Endothelial cell of umbilical vein (primary cell): Measurements from ENCODE around the gene HTRA3. TPM values are rescaled to one million over a fixed set of nuclear protein-coding genes. Genes with fewer than 3 reads are reported as not detected.

Source experiments
- BruUV-seq: library from RNA; stranded (reverse); fragments of 400-500 nt; replicated peaks from 2 replicates; lab custom pipeline; 2021; lab: Mats Ljungman, UMichigan
- CTCF ChIA-PET: fragments of 300-600, 350-600 bp; sonication (Branson Sonifier 250); formaldehyde crosslinking; loops from one replicate; lab custom pipeline; 2021; ENCODE audit warnings: antibody characterized with exemption, inconsistent platforms; lab: Charles Lee
- POLR2A ChIA-PET: fragments of 300-600, 350-600 bp; sonication (Branson Sonifier 250); formaldehyde crosslinking; loops from one replicate; lab custom pipeline; 2021; ENCODE audit warnings: antibody characterized with exemption, inconsistent platforms; lab: Charles Lee
- DNase-seq: peaks from one replicate; pipeline ENCODE4 v3.0.0-alpha.2; 2011; ENCODE audit warnings: low read depth, low spot score
- FAIRE-seq: peaks from 2 replicates; lab custom pipeline; 2011; peaks lifted over from hg19 to GRCh38; lab: Jason Lieb, UNC
- H2AFZ ChIP-seq: 2 replicates; pipeline ENCODE4 v1.6.0; 2012; ENCODE audit warnings: low read depth, low read length, control low read depth, inconsistent platforms
- H3K27ac ChIP-seq: 2 replicates; pipeline ENCODE4 v1.5.1; 2011; ENCODE audit warnings: low read depth, mild to moderate bottlenecking, control low read depth, low read length, moderate library complexity; ENCODE audit not compliant: insufficient read depth
- H3K27me3 ChIP-seq, 2 experiments: 2 replicates each; pipeline versions ENCODE4 v1.6.0 to v1.6.1; 2011; ENCODE audit warnings: low read length in 2 of 2, mixed read lengths in 1 of 2; ENCODE audit not compliant: control insufficient read depth in 2 of 2, insufficient read depth in 2 of 2
- H3K36me3 ChIP-seq, 2 experiments: 2 replicates in 1 of 2; 3 replicates in 1 of 2; pipeline ENCODE4 v1.5.1; 2011; ENCODE audit warnings: low read length in 2 of 2, mild to moderate bottlenecking in 1 of 2, moderate library complexity in 1 of 2; ENCODE audit not compliant: control insufficient read depth in 2 of 2, insufficient read depth in 2 of 2; ENCODE audit errors: extremely low read depth in 1 of 2
- H3K4me1 ChIP-seq: 3 replicates; pipeline ENCODE4 v1.5.1; 2011; ENCODE audit warnings: mild to moderate bottlenecking, low read length; ENCODE audit not compliant: control insufficient read depth, insufficient read depth; ENCODE audit errors: extremely low read depth
- H3K4me2 ChIP-seq: 2 replicates; pipeline ENCODE4 v1.6.1; 2011; ENCODE audit warnings: low read length, control low read depth, mixed read lengths; ENCODE audit not compliant: insufficient read depth
- H3K4me3 ChIP-seq, 3 experiments: fragments of 200-600 bp in 1 of 3; sonication (generic), shearing (Covaris generic) in 1 of 3; replicated peaks in 1 of 3; 2 replicates each; pipeline ENCODE4 v1.5.1; 2011 to 2016; ENCODE audit warnings: control low read depth in 3 of 3, low read length in 3 of 3, mild to moderate bottlenecking in 2 of 3, inconsistent platforms in 1 of 3, low read depth in 1 of 3, moderate library complexity in 1 of 3; ENCODE audit not compliant: insufficient read depth in 1 of 3
- H3K79me2 ChIP-seq: 2 replicates; pipeline ENCODE4 v1.6.0; 2012; ENCODE audit warnings: low read length, inconsistent platforms; ENCODE audit not compliant: control insufficient read depth, insufficient read depth
- H3K9ac ChIP-seq: replicated peaks from 2 replicates; pipeline ENCODE3; 2011; ENCODE audit warnings: low read length, control low read depth; ENCODE audit not compliant: insufficient read depth; ENCODE audit errors: extremely low read depth
- H3K9me1 ChIP-seq: replicated peaks from 3 replicates; pipeline ENCODE4 v1.6.0; 2011; ENCODE audit warnings: mild to moderate bottlenecking, low read length; ENCODE audit not compliant: control insufficient read depth, insufficient read depth; ENCODE audit errors: extremely low read depth
- H3K9me3 ChIP-seq: replicated peaks from 2 replicates; pipeline ENCODE4 v1.5.1; 2012; ENCODE audit warnings: low read length, inconsistent platforms; ENCODE audit not compliant: control insufficient read depth, insufficient read depth
- H4K20me1 ChIP-seq: replicated peaks from 2 replicates; pipeline ENCODE3; 2011; ENCODE audit warnings: mild to moderate bottlenecking, low read length; ENCODE audit not compliant: control insufficient read depth, insufficient read depth; ENCODE audit errors: extremely low read depth
- EZH2 ChIP-seq: IDR thresholded peaks from 2 replicates; pipeline ENCODE4 v1.6.1; 2012; ENCODE audit warnings: borderline replicate concordance, low read depth, mild to moderate bottlenecking, moderate library complexity, low read length, inconsistent platforms; ENCODE audit not compliant: severe bottlenecking
- FOS ChIP-seq: IDR thresholded peaks from 2 replicates; pipeline ENCODE4 v1.6.1; 2011; ENCODE audit warnings: mild to moderate bottlenecking, low read length, moderate library complexity, borderline replicate concordance; ENCODE audit not compliant: insufficient read depth
- GATA2 ChIP-seq: IDR thresholded peaks from 2 replicates; pipeline ENCODE4 v1.7.0; 2011; ENCODE audit warnings: low read depth, mild to moderate bottlenecking, moderate library complexity, mixed read lengths, low read length; ENCODE audit not compliant: insufficient read length, insufficient read depth
- JUN ChIP-seq: IDR thresholded peaks from 2 replicates; pipeline ENCODE4 v1.6.1; 2011; ENCODE audit warnings: borderline replicate concordance, low read depth; ENCODE audit not compliant: insufficient read length, insufficient read depth
- MAX ChIP-seq: IDR thresholded peaks from 2 replicates; pipeline ENCODE4 v1.6.1; 2011; ENCODE audit not compliant: insufficient read depth, insufficient read length
- MYC ChIP-seq: IDR thresholded peaks from one replicate; pipeline ENCODE4 v1.6.1; 2011; ENCODE audit warnings: mild to moderate bottlenecking, low read depth, low read length
- POLR2A ChIP-seq: IDR thresholded peaks from 2 replicates; pipeline ENCODE4 v1.6.1; 2012; ENCODE audit warnings: low read depth, mild to moderate bottlenecking, control low read depth, low read length
- POLR2AphosphoS5 ChIP-seq: IDR thresholded peaks from 2 replicates; pipeline ENCODE4 v1.6.1; 2012; ENCODE audit warnings: low read depth, mild to moderate bottlenecking, control low read depth, low read length, moderate library complexity; ENCODE audit not compliant: insufficient read depth
- dilution Hi-C: fragments of 300-500 bp; cut with MboI; formaldehyde crosslinking; loops from one replicate; pipeline ENCODE4 v1.15.0; 2019; ENCODE audit warnings: low sequenced_read_pairs; ENCODE audit not compliant: extremely low pct_ligation_motif_present
- intact Hi-C: fragments of 100-400 bp; cut with micrococcal nuclease; formaldehyde crosslinking; loops from one replicate; pipeline ENCODE4 v1.10.0; 2022
- polyA plus RNA-seq, 4 experiments: library from polyadenylated mRNA; depleted of rRNA in 3 of 4; stranded (reverse) in 3 of 4; unstranded in 1 of 4; fragments of >200 nt; gene quantifications; 2 replicates each; pipeline versions ENCODE4 v1.2.1 to v1.2.3, GENCODE V29; 2011 to 2012; ENCODE audit warnings: missing spikeins in 1 of 4
- total RNA-seq: library from RNA; stranded (reverse); gene quantifications from 2 replicates; pipeline ENCODE4 v1.2.3, GENCODE V29; 2021
- TF ChIP-seq, protein P1 (sequence below), 2 donors: IDR thresholded peaks; 1 replicate in 1 of 2; 2 replicates in 1 of 2; pipeline ENCODE4 v1.5.1; 2011; ENCODE audit warnings: low read length in 2 of 2, mild to moderate bottlenecking in 2 of 2, moderate library complexity in 2 of 2, control low read depth in 1 of 2, inconsistent platforms in 1 of 2, low read depth in 1 of 2; ENCODE audit not compliant: insufficient read depth in 1 of 2; ENCODE audit errors: extremely low read depth in 1 of 2

The HTRA3 gene
- total and polyA plus RNA-seq, 2 donors (not counting 3 experiments of a cell fraction or from before 2014, with no cell fraction given) = 9.0 to 12.0 TPM

GRCh38 chr4:8297141-8297601 is 27.6 kb downstream of the HTRA3 start:
- ChIA-PET CTCF (interaction anchor here (1.8 kb wide), 1 partner anchor 30 kb away, joined by 5 read pairs; no protein-coding TSS in a partner anchor), POLR2A (no interaction called here)
- Histone ChIP-seq H3K27me3 (peaks cover 0 to 8% of the 10 kb centered on the region in 2 experiments), H3K9me1 (no peaks in the 10 kb centered on the region), H4K20me1 (no peaks in the 10 kb centered on the region), H3K79me2 (no peaks in the 10 kb centered on the region), H3K27ac (no peak overlapping the region), H3K9ac (no peak overlapping the region), H3K36me3 (no peaks in the 10 kb centered on the region), H3K4me1 (no peaks in the 10 kb centered on the region), H3K4me2 (no peak overlapping the region), H3K9me3 (no peaks in the 10 kb centered on the region), H3K4me3 (no peak overlapping the region), H2AFZ (no peak overlapping the region)
- dilution Hi-C loops (no loop called here), intact Hi-C loops (no loop called here)
- no TSS peak for BruUV-seq
- DNase-seq = no peak
- no peak for TF ChIP-seq GATA2
- TF ChIP-seq, protein P1, sequence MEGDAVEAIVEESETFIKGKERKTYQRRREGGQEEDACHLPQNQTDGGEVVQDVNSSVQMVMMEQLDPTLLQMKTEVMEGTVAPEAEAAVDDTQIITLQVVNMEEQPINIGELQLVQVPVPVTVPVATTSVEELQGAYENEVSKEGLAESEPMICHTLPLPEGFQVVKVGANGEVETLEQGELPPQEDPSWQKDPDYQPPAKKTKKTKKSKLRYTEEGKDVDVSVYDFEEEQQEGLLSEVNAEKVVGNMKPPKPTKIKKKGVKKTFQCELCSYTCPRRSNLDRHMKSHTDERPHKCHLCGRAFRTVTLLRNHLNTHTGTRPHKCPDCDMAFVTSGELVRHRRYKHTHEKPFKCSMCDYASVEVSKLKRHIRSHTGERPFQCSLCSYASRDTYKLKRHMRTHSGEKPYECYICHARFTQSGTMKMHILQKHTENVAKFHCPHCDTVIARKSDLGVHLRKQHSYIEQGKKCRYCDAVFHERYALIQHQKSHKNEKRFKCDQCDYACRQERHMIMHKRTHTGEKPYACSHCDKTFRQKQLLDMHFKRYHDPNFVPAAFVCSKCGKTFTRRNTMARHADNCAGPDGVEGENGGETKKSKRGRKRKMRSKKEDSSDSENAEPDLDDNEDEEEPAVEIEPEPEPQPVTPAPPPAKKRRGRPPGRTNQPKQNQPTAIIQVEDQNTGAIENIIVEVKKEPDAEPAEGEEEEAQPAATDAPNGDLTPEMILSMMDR (IDR thresholded peaks at IDR 0.05; ENCODE audit: extremely low read depth in 1 of 2, insufficient read depth in 1 of 2, low read depth in 1 of 2, low read length in 2 of 2) = no peak
- TF ChIP-seq EZH2 = no peak
- TF ChIP-seq MYC = no peak
- no peak for TF ChIP-seq MAX
- no peak for TF ChIP-seq POLR2AphosphoS5
- TF ChIP-seq JUN = no peak
- no peak for TF ChIP-seq POLR2A
- TF ChIP-seq FOS = no peak
- FAIRE-seq = no peak
